Erythroblast (primary cell): Measurements from ENCODE around the gene FMO3.

ENCODE experiments used
- GATA1 ChIP-seq: IDR thresholded peaks from 2 replicates; pipeline ENCODE4 v1.6.1; 2011; ENCODE audit warnings: low read depth, mild to moderate bottlenecking, control low read depth, low read length, moderate library complexity
- POLR2A ChIP-seq: IDR thresholded peaks from 2 replicates; pipeline ENCODE4 v1.6.1; 2011; ENCODE audit warnings: mild to moderate bottlenecking, low read length

GRCh38 chr1:171107262-171107940, 16.7 kb downstream of the FMO3 start:
- TF ChIP-seq POLR2A = no peak
- no peak for TF ChIP-seq GATA1
